IPS DF 6.9 (cell line): Measurements from ENCODE around the gene HMGB1.

ENCODE experiments used
- DNase-seq: peaks from one replicate; pipeline ENCODE4 v3.0.0-alpha.2; 2013; ENCODE audit warnings: low read depth, low spot score
- H3K27ac ChIP-seq: one replicate; pipeline ENCODE4 v1.5.1; 2013; ENCODE audit warnings: low read length, control low read depth
- H3K27me3 ChIP-seq: 2 replicates; pipeline ENCODE4 v1.6.1; 2013; ENCODE audit warnings: mild to moderate bottlenecking, low read length; ENCODE audit not compliant: control insufficient read depth, insufficient read depth
- H3K36me3 ChIP-seq: 2 replicates; pipeline ENCODE4 v1.6.1; 2013; ENCODE audit warnings: low read length; ENCODE audit not compliant: control insufficient read depth, insufficient read depth
- H3K4me1 ChIP-seq: 2 replicates; pipeline ENCODE4 v1.6.1; 2013; ENCODE audit warnings: low read length; ENCODE audit not compliant: control insufficient read depth, insufficient read depth
- H3K4me3 ChIP-seq: 2 replicates; pipeline ENCODE4 v1.5.1; 2013; ENCODE audit warnings: mild to moderate bottlenecking, low read length
- H3K9me3 ChIP-seq: 2 replicates; pipeline ENCODE4 v1.6.1; 2013; ENCODE audit warnings: low read length, inconsistent platforms; ENCODE audit not compliant: control insufficient read depth, insufficient read depth
- WGBS: extraction: QIAGEN DNeasy Blood & Tissue Kit; methylation state at CpG from one replicate; pipeline ENCODE4 v1.1.7; 2013; ENCODE audit warnings: mixed read lengths, missing lambda C conversion rate; ENCODE audit not compliant: insufficient read length, insufficient coverage; 5-methylcytosine and 5-hydroxymethylcytosine counted together

The HMGB1 gene

DNA sequence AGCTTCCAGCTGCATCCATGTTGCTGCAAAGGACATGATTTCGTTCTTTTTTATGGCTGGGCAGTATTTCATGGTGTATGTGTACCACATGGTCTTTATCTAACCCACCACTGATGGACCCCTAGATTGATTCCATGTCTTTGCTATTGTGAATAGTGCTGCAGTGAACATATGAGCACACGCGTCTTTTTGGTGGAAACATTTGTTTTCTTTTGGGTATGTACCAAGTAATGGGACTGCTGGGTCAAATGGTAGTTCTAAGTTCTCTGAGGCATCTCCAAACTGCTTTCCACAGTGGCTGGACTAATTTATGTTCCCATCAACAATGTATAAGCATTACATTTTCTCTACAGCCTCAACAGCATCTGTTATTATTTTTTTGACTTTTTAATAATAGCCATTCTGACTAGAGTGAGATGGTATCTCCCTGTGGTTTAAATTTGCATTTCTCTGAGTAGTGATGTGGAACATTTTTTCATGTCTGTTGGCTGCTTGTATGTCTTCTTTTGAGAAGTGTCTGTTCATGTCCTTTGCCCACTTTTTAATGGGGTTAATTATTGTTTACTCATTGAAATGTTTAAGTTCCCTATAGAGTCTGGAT is 50.2 kb downstream of the HMGB1 start:
- Histone ChIP-seq H3K9me3 (no peaks in the 10 kb centered on the region), H3K4me1 (no peaks in the 10 kb centered on the region), H3K36me3 (no peaks in the 10 kb centered on the region), H3K27ac (no peak overlapping the region), H3K4me3 (no peak overlapping the region), H3K27me3 (no peaks in the 10 kb centered on the region)
- DNase-seq: no peak
- no CpG with 5 or more reads among the region's 3 CpGs for WGBS

GRCh38 chr13:30413842-30414241 is 51.9 kb downstream of the HMGB1 start:
- no peak for DNase-seq
- Histone ChIP-seq H3K9me3 (no peaks in the 10 kb centered on the region), H3K27ac (no peak overlapping the region), H3K36me3 (no peaks in the 10 kb centered on the region), H3K4me1 (no peaks in the 10 kb centered on the region; the same call in 1 of the 2 replicates), H3K4me3 (no peak overlapping the region), H3K27me3 (no peaks in the 10 kb centered on the region; the same call in 1 of the 2 replicates)
- no CpG with 5 or more reads among the region's 3 CpGs for whole genome bisulfite sequencing

- H3K36me3 ChIP-seq: no peaks in the 10 kb centered on the region
- H3K27ac ChIP-seq: no peak overlapping the region
- H3K27me3 ChIP-seq: no peaks in the 10 kb centered on the region; the same call in 1 of the 2 replicates
Observed at GRCh38 chr13:30412346-30412745, 53.4 kb downstream of the HMGB1 start.

DNA sequence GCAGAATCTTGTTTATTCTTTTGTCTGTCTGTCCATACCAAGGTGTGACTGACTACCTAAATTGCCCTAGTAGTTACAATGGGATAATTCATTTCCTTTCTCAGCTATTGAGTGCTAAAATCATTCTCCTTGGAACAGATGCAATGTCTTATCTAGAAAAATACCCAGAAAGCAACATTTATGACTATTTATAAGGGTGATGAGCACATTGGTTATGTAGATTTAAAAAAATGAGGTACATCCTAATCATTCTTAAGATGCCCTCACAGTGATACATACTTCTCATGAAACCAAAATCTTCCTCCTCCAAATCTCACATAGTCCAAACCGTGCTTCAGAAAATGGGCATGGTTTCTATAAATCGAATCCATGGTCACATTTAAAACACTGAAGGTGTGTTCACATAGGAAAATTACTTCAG is 55.0 kb downstream of the HMGB1 start:
- no peak for DNase-seq
- no peak overlapping the region for H3K4me3 ChIP-seq
- H3K36me3 ChIP-seq: no peaks in the 10 kb centered on the region
- no CpG with 5 or more reads among the region's 2 CpGs for WGBS
- H3K27me3 ChIP-seq: no peaks in the 10 kb centered on the region; the same call in 1 of the 2 replicates
- no peak overlapping the region for H3K27ac ChIP-seq
- H3K9me3 ChIP-seq: no peaks in the 10 kb centered on the region
- no peaks in the 10 kb centered on the region; the same call in none of the 2 replicates for H3K4me1 ChIP-seq

More at GRCh38 chr13:30412346-30412745, 53.4 kb downstream of the HMGB1 start:
- DNase-seq: no peak
- Histone ChIP-seq H3K4me3 (no peak overlapping the region), H3K4me1 (no peaks in the 10 kb centered on the region; the same call in none of the 2 replicates), H3K9me3 (no peaks in the 10 kb centered on the region)

- H3K36me3 ChIP-seq: no peaks in the 10 kb centered on the region
- H3K27ac ChIP-seq: no peak overlapping the region
- no CpG with 5 or more reads among the region's 13 CpGs for WGBS
- no peaks in the 10 kb centered on the region; the same call in none of the 2 replicates for H3K4me1 ChIP-seq
- H3K4me3 ChIP-seq: no peak overlapping the region
- H3K9me3 ChIP-seq: no peaks in the 10 kb centered on the region
- no peaks in the 10 kb centered on the region; the same call in 1 of the 2 replicates for H3K27me3 ChIP-seq
- no peak for DNase-seq
Observed at GRCh38 chr13:30409886-30410704, 55.6 kb downstream of the HMGB1 start.

DNA sequence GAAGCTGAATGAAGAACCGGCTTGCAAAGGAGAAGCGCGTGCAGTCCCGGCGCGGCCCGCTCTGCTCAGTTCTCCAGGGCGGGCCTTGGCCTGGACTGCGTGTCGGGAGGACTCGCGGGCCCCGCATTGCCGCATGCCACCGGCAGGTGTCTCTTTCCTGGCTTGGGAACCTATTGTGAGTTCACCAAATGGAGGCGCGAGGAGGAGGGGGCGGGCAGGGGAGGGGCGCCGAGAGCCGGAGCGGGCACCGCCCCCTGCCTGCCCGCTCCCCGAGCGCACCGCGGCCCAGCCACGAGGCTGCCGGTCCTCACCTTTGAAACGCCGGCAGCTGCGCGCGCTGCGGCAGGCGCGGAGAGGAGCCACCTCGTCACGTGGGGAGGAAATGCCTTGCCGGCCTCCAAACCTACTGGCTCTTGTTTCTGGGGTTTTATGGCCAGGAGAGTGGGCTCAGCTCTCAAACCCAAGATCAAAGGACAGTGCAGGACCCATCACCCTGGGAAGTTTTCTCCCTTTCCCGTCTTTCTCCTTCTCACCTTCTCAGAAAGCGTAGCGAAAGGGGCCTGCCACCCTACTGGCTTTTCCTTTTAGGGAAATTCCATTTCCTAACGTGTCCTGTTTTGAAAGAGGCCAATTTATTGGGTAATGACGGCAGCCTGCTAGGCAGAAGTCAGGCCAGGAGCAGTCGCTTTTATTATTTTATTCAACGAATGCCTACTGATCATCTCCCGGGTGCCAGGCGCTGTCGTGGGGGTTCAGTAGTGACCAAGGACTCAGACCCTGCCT is 57.2 kb downstream of the HMGB1 start:
- Histone ChIP-seq H3K4me1 (no peaks in the 10 kb centered on the region; the same call in none of the 2 replicates), H3K36me3 (no peaks in the 10 kb centered on the region), H3K4me3 (no peak overlapping the region), H3K27me3 (no peaks in the 10 kb centered on the region; the same call in 1 of the 2 replicates), H3K27ac (no peak overlapping the region), H3K9me3 (no peaks in the 10 kb centered on the region)
- DNase-seq: peak; percentile 83
- WGBS: no CpG with 5 or more reads among the region's 51 CpGs

GRCh38 chr13:30406779-30407416 is 58.8 kb downstream of the HMGB1 start:
- WGBS: 100% methylated on average over 3 of the region's 8 CpGs
- H3K36me3 ChIP-seq: no peaks in the 10 kb centered on the region; the same call in 1 of the 2 replicates
- H3K4me3 ChIP-seq: no peak overlapping the region
- no peak for DNase-seq
- no peaks in the 10 kb centered on the region; the same call in 1 of the 2 replicates for H3K27me3 ChIP-seq
- no peak overlapping the region for H3K27ac ChIP-seq
- H3K4me1 ChIP-seq: no peaks in the 10 kb centered on the region; the same call in none of the 2 replicates
- H3K9me3 ChIP-seq: no peaks in the 10 kb centered on the region
